GM12878 (cell line): ENCODE results near the gene ARHGAP44. TPM values are rescaled to one million over a fixed set of nuclear protein-coding genes. Genes with fewer than 3 reads are reported as not detected.

Experiments used
- CBFB ChIP-seq: IDR thresholded peaks from 2 replicates; pipeline ENCODE4 v1.6.1; 2016; ENCODE audit warnings: antibody characterized with exemption, low read depth
- DPF2 ChIP-seq: fragments of 450-650 bp; IDR thresholded peaks from 2 replicates; pipeline ENCODE4 v1.6.1; 2017; ENCODE audit warnings: mild to moderate bottlenecking
- ESRRA ChIP-seq: IDR thresholded peaks from 2 replicates; pipeline ENCODE4 v1.6.1; 2012; ENCODE audit warnings: mild to moderate bottlenecking, low read length, improper control_type of control experiment
- GATAD2B ChIP-seq: fragments of 450-650 bp; conservative IDR thresholded peaks from 2 replicates; pipeline ENCODE4 v1.6.1; 2017; ENCODE audit warnings: low read depth, mild to moderate bottlenecking, moderate library complexity
- HDAC6 ChIP-seq: fragments of 200-600 bp; sonication (generic); IDR thresholded peaks from one replicate; pipeline ENCODE4 v1.8.0; 2017; ENCODE audit warnings: antibody characterized with exemption; ENCODE audit not compliant: unreplicated experiment
- HSF1 ChIP-seq: fragments of 150-350 bp; IDR thresholded peaks from 2 replicates; pipeline ENCODE4 v1.6.1; 2014; ENCODE audit warnings: mild to moderate bottlenecking, low read depth, low read length
- MEF2B ChIP-seq: fragments of 450-650 bp; IDR thresholded peaks from 2 replicates; pipeline ENCODE4 v1.6.1; 2018; ENCODE audit warnings: mild to moderate bottlenecking, moderate library complexity; ENCODE audit not compliant: partially characterized antibody, poor library complexity, severe bottlenecking
- MYB ChIP-seq: fragments of 150-350 bp; IDR thresholded peaks from 2 replicates; pipeline ENCODE4 v1.6.1; 2014; ENCODE audit warnings: mild to moderate bottlenecking, low read depth, low read length, borderline replicate concordance
- POU2F2 ChIP-seq: IDR thresholded peaks from 3 replicates; pipeline ENCODE4 v1.6.1; 2011; ENCODE audit warnings: low read depth, mild to moderate bottlenecking, low read length, borderline replicate concordance
- RCOR1 ChIP-seq: conservative IDR thresholded peaks from 2 replicates; pipeline ENCODE4 v1.6.1; 2012; ENCODE audit warnings: low read depth, low read length, improper control_type of control experiment
- REST ChIP-seq: IDR thresholded peaks from 2 replicates; pipeline ENCODE4 v1.6.1; 2012; ENCODE audit warnings: mild to moderate bottlenecking, low read depth, low read length
- SIN3A ChIP-seq: IDR thresholded peaks from 2 replicates; pipeline ENCODE4 v1.6.1; 2012; ENCODE audit warnings: low read depth, low read length, improper control_type of control experiment
- TAF1 ChIP-seq: IDR thresholded peaks from 2 replicates; pipeline ENCODE4 v1.6.1; 2011; ENCODE audit warnings: mild to moderate bottlenecking, low read depth, low read length, borderline replicate concordance
- ZBTB11 ChIP-seq: fragments of 450-650 bp; formaldehyde crosslinking; IDR thresholded peaks from 2 replicates; pipeline ENCODE4 v1.5.0; 2022; ENCODE audit warnings: mild to moderate bottlenecking, missing genetic modification characterization
- ZNF687 ChIP-seq: fragments of 450-650 bp; IDR thresholded peaks from 2 replicates; pipeline ENCODE4 v1.6.1; 2017; ENCODE audit warnings: mild to moderate bottlenecking, moderate library complexity
- polyA plus RNA-seq, 11 experiments: library from polyadenylated mRNA; depleted of rRNA in 4 of 11; unstranded in 6 of 11; stranded (reverse) in 5 of 11; fragments of >200 nt; fragmentation: Nextera tagmentation in 4 of 11; fragmentation: Illumina TruSeq in 1 of 11; extraction: Ambion mirVana in 4 of 11; extraction: Trizol in 1 of 11; gene quantifications; 1 replicate in 1 of 11; 2 replicates in 10 of 11; pipeline versions ENCODE4 v1.2.1 to v1.2.3, GENCODE V29; 2011 to 2016; ENCODE audit warnings: inconsistent platforms in 2 of 11, missing spikeins in 2 of 11, low read depth in 1 of 11
- total RNA-seq, 4 experiments: library from RNA; depleted of rRNA in 3 of 4; stranded (reverse); fragments of >200 nt in 3 of 4; fragmentation: Illumina TruSeq in 1 of 4; extraction: Trizol in 1 of 4; gene quantifications; 2 replicates each; pipeline versions ENCODE4 v1.2.1 to v1.2.3, GENCODE V29; 2013 to 2021

The ARHGAP44 gene
- total and polyA plus RNA-seq, 10 of the 15 experiments (the other 5 are each of a cell fraction or from before 2014, with no cell fraction given) = 0.11 to 1.2 (median 0.48) TPM

GRCh38 chr17:12789481-12790248 is at the start of gene ARHGAP44 (continued):
- no peak for TF ChIP-seq REST
- 0 out of 2 replicates have a peak, but pooled peaks have one; percentile 11 for TF ChIP-seq TAF1
- TF ChIP-seq ESRRA = no peak
- TF ChIP-seq POU2F2 = no peak
- TF ChIP-seq ZBTB11 (CRISPR knock-in tag) = no peak
- TF ChIP-seq GATAD2B = peak; percentile 66; the same call in 1 of the 2 replicates
- no peak for TF ChIP-seq CBFB
- no peak for TF ChIP-seq RCOR1
- TF ChIP-seq MEF2B = no peak
- TF ChIP-seq HSF1 = no peak
- peak; percentile 95 for TF ChIP-seq HDAC6
- peak; percentile 73 for TF ChIP-seq DPF2
- no peak for TF ChIP-seq SIN3A
- 0 out of 2 replicates have a peak, but pooled peaks have one; percentile 29 for TF ChIP-seq ZNF687
- TF ChIP-seq MYB = no peak
